ENCODE results near the gene KCNAB3.

The KCNAB3 gene

DNA sequence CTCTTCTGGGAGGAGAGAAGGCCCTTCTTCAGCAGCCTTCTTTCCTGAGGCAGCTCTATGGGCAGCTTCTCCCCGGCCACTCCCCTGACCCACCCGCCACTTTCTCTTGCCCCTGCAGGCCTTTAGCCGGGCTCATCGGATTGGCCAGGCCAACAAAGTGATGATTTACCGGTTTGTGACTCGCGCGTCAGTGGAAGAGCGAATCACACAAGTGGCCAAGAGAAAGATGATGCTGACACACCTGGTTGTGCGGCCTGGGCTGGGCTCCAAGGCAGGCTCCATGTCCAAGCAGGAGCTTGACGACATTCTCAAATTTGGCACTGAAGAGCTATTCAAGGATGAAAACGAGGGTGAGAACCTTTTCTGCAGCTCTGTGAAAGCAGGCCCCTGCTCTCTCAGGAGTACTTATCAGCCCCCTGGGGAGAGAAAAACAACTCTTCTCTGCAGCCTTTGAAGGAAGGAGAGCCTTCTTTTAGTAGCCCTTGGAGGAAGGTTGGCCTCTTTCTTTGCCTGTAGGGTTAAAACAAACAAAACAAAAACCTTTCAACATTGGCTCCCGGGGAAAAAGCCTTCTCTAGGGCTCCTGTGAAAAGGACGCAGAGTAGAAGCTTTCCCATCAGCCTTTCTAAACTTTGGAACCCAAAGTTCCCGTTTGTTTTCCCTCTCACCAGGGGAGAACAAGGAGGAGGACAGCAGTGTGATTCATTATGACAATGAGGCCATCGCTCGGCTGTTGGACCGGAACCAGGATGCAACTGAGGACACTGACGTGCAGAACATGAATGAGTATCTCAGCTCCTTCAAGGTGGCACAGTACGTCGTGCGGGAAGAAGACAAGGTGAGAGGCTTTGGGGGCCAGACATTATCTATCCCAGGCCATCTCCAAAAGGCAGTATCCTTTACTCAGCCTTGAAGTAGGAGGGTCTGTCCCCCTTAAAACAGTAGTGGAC is 26.2 kb downstream of the KCNAB3 start:
- Histone ChIP-seq H3K4me3 (ENCODE audit: low read depth, low read length) (no peak overlapping the region), H3K9me3 (ENCODE audit: control insufficient read depth, insufficient read depth, low read depth, low read length) (no peaks in the 10 kb centered on the region), H3K36me3 (ENCODE audit: control insufficient read depth in 2 of 2, insufficient read depth in 1 of 2, low read length in 2 of 2) (peaks cover 58 to 99% of the 10 kb centered on the region in 2 experiments), H3K4me1 (ENCODE audit: control insufficient read depth, insufficient read depth, low read length) (peaks cover 10% of the 10 kb centered on the region; the same call in 1 of the 2 replicates), H3K27ac (ENCODE audit: extremely low read depth, low read depth, low read length) (peak overlapping the region; percentile 60)
- POLR2A ChIA-PET, result interaction anchor here (0.8 to 1.1 kb wide), 2 partner anchors 9 to 12 kb away, joined by 3 to 7 read pairs; partner anchors contain the start of gene RNF227
- CTCF ChIA-PET, result interaction anchor here (0.6 to 4.0 kb wide), 5 partner anchors 10 to 154 kb away, joined by 3 to 16 read pairs (median 5); no protein-coding TSS in a partner anchor
- TF ChIP-seq ZNF354C (tag by site-specific recombination; IDR thresholded peaks at IDR 0.05; ENCODE audit: borderline replicate concordance, low read depth), result no peak
- no peak for TF ChIP-seq ZBTB48 (tag by site-specific recombination; IDR thresholded peaks at IDR 0.05)
- no peak for TF ChIP-seq SP7 (tag by site-specific recombination; IDR thresholded peaks at IDR 0.05)
- TF ChIP-seq GLI2 (tag by site-specific recombination; IDR thresholded peaks at IDR 0.05; ENCODE audit: borderline replicate concordance, low read depth), result no peak
- TF ChIP-seq SCRT1 (tag by site-specific recombination; IDR thresholded peaks at IDR 0.05; ENCODE audit: borderline replicate concordance), result no peak
- no peak for TF ChIP-seq ZNF76 (tag by site-specific recombination; IDR thresholded peaks at IDR 0.05; ENCODE audit: borderline replicate concordance, low read depth)
- TF ChIP-seq ZNF692 (tag by site-specific recombination; IDR thresholded peaks at IDR 0.05), result no peak
- TF ChIP-seq ZSCAN5A (tag by site-specific recombination; IDR thresholded peaks at IDR 0.05), result no peak
- no peak for TF ChIP-seq WT1 (tag by site-specific recombination; IDR thresholded peaks at IDR 0.05)
- no peak for TF ChIP-seq ZNF19 (tag by site-specific recombination; IDR thresholded peaks at IDR 0.05; ENCODE audit: low read depth)
- no peak for TF ChIP-seq ZNF677 (tag by site-specific recombination; IDR thresholded peaks at IDR 0.05)
- TF ChIP-seq KLF7 (tag by site-specific recombination; IDR thresholded peaks at IDR 0.05; ENCODE audit: borderline replicate concordance), result no peak
- TF ChIP-seq KLF8 (tag by site-specific recombination; IDR thresholded peaks at IDR 0.05), result no peak
- TF ChIP-seq KLF9 (tag by site-specific recombination; IDR thresholded peaks at IDR 0.05; ENCODE audit: low read depth), result no peak
- no peak for TF ChIP-seq ZBTB1 (tag by site-specific recombination; IDR thresholded peaks at IDR 0.05)
- TF ChIP-seq OSR2 (tag by site-specific recombination; IDR thresholded peaks at IDR 0.05), result peak; percentile 51; the same call in 1 of the 2 replicates
- TF ChIP-seq, protein P1, sequence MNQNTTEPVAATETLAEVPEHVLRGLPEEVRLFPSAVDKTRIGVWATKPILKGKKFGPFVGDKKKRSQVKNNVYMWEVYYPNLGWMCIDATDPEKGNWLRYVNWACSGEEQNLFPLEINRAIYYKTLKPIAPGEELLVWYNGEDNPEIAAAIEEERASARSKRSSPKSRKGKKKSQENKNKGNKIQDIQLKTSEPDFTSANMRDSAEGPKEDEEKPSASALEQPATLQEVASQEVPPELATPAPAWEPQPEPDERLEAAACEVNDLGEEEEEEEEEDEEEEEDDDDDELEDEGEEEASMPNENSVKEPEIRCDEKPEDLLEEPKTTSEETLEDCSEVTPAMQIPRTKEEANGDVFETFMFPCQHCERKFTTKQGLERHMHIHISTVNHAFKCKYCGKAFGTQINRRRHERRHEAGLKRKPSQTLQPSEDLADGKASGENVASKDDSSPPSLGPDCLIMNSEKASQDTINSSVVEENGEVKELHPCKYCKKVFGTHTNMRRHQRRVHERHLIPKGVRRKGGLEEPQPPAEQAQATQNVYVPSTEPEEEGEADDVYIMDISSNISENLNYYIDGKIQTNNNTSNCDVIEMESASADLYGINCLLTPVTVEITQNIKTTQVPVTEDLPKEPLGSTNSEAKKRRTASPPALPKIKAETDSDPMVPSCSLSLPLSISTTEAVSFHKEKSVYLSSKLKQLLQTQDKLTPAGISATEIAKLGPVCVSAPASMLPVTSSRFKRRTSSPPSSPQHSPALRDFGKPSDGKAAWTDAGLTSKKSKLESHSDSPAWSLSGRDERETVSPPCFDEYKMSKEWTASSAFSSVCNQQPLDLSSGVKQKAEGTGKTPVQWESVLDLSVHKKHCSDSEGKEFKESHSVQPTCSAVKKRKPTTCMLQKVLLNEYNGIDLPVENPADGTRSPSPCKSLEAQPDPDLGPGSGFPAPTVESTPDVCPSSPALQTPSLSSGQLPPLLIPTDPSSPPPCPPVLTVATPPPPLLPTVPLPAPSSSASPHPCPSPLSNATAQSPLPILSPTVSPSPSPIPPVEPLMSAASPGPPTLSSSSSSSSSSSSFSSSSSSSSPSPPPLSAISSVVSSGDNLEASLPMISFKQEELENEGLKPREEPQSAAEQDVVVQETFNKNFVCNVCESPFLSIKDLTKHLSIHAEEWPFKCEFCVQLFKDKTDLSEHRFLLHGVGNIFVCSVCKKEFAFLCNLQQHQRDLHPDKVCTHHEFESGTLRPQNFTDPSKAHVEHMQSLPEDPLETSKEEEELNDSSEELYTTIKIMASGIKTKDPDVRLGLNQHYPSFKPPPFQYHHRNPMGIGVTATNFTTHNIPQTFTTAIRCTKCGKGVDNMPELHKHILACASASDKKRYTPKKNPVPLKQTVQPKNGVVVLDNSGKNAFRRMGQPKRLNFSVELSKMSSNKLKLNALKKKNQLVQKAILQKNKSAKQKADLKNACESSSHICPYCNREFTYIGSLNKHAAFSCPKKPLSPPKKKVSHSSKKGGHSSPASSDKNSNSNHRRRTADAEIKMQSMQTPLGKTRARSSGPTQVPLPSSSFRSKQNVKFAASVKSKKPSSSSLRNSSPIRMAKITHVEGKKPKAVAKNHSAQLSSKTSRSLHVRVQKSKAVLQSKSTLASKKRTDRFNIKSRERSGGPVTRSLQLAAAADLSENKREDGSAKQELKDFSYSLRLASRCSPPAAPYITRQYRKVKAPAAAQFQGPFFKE (tag by site-specific recombination; IDR thresholded peaks at IDR 0.05; ENCODE audit: borderline replicate concordance), result no peak
- peak; percentile 41 for TF ChIP-seq ZNF335 (tag by site-specific recombination; conservative IDR thresholded peaks at IDR 0.05)
- TF ChIP-seq ZNF510 (tag by site-specific recombination; IDR thresholded peaks at IDR 0.05; ENCODE audit: insufficient replicate concordance), result no peak
- TF ChIP-seq BCL11B (tag by site-specific recombination; IDR thresholded peaks at IDR 0.05; ENCODE audit: low read depth), result no peak
- peak; percentile 83 for TF ChIP-seq TCF7L2 (IDR thresholded peaks at IDR 0.05; ENCODE audit: borderline replicate concordance, low read depth, low read length)
- no peak for TF ChIP-seq ZNF514 (tag by site-specific recombination; IDR thresholded peaks at IDR 0.05)
- no peak for TF ChIP-seq ZSCAN4 (tag by site-specific recombination; IDR thresholded peaks at IDR 0.05)
- TF ChIP-seq ZNF184 (tag by site-specific recombination; IDR thresholded peaks at IDR 0.05), result no peak
- TF ChIP-seq KLF16 (tag by site-specific recombination; IDR thresholded peaks at IDR 0.05), result no peak
- TF ChIP-seq ZNF776 (tag by site-specific recombination; IDR thresholded peaks at IDR 0.05; ENCODE audit: borderline replicate concordance), result no peak
- no peak for TF ChIP-seq YY2 (tag by site-specific recombination; IDR thresholded peaks at IDR 0.05)

All from HEK293 (cell line).